BE2C (cell line): Measurements from ENCODE around the gene KIF25.

Experiments used
- DNase-seq: peaks from one replicate; pipeline ENCODE4 v3.0.0-alpha.2; 2020
- H3K27me3 ChIP-seq: fragments of 250-450 bp; sonication (Bioruptor Pico); 2 replicates; pipeline ENCODE4 v1.5.1; 2020; ENCODE audit warnings: mild to moderate bottlenecking
- H3K36me3 ChIP-seq: fragments of 250-450 bp; sonication (Bioruptor Pico); 2 replicates; pipeline ENCODE4 v1.5.1; 2020; ENCODE audit warnings: mild to moderate bottlenecking
- H3K4me1 ChIP-seq: fragments of 250-450 bp; sonication (Bioruptor Pico); 2 replicates; pipeline ENCODE4 v1.5.1; 2020
- H3K4me3 ChIP-seq: 2 replicates; pipeline ENCODE4 v1.5.1; 2011; ENCODE audit warnings: low read depth, low read length
- H3K9me3 ChIP-seq: fragments of 250-450 bp; sonication (Bioruptor Pico); 2 replicates; pipeline ENCODE4 v1.5.1; 2020
- CTCF ChIP-seq: IDR thresholded peaks from 2 replicates; pipeline ENCODE4 v1.5.1; 2012; ENCODE audit warnings: mild to moderate bottlenecking, low read depth, low read length

The KIF25 gene

GRCh38 chr6:168078175-168078942 lies 80.9 kb downstream of the KIF25 start:
- TF ChIP-seq CTCF, result no peak
- no peak overlapping the region for H3K4me3 ChIP-seq
- DNase-seq, result no peak
- H3K36me3 ChIP-seq, result no peaks in the 10 kb centered on the region
- no peaks in the 10 kb centered on the region for H3K9me3 ChIP-seq
- no peaks in the 10 kb centered on the region for H3K27me3 ChIP-seq
- H3K4me1 ChIP-seq, result no peaks in the 10 kb centered on the region

- Histone ChIP-seq H3K9me3 (no peaks in the 10 kb centered on the region), H3K36me3 (no peaks in the 10 kb centered on the region), H3K27me3 (no peaks in the 10 kb centered on the region), H3K4me1 (no peaks in the 10 kb centered on the region), H3K4me3 (no peak within 1 kb of the TSS)
- no peak for DNase-seq
- no peak for TF ChIP-seq CTCF
These were observed 81.5 kb downstream of the KIF25 start, which contains the start of gene FRMD1 for GRCh38 chr6:168078943-168079405. TSS of gene FRMD1 (minus strand) at chr6:168079212. CDS start at chr6:168079094, 118 bp downstream.

DNA sequence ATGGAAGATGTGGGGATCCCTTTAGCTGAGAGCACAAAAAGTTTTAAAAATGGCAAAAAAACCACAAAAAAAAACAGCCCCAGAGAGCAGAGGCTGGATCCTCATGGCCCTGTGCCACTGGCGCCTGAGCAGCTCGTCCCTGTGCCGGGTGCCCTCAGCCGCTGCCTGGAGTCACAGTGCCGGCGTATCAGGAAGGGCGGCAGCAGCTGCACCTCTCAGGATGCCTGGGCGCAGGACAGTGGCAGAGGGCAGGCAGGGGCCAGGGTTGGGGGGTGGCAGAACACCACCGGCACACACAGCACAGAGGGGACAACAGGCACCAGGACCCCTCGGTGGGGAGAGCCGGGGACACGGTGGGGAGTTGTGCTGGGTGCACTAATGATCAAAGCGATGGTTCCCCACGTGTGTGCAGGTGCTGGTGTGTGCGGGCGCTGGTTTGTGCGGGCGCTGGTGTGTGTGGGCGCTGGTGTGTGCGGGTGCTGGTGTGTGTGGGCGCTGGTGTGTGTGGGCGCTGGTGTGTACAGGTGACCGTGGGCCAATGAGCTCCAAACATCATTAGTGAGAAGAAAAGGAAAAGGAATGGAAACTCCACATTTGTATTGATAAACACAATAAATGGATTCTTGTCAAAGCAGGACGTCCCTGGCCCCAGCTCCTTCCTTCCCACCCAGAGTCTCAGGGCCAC lies 83.1 kb downstream of the KIF25 start:
- H3K36me3 ChIP-seq, result no peaks in the 10 kb centered on the region
- H3K4me1 ChIP-seq, result no peaks in the 10 kb centered on the region
- no peaks in the 10 kb centered on the region for H3K9me3 ChIP-seq
- no peak for TF ChIP-seq CTCF
- no peaks in the 10 kb centered on the region for H3K27me3 ChIP-seq
- no peak for DNase-seq
- H3K4me3 ChIP-seq, result no peak overlapping the region

- H3K27me3 ChIP-seq, result no peaks in the 10 kb centered on the region
- no peak overlapping the region for H3K4me3 ChIP-seq
- H3K36me3 ChIP-seq, result no peaks in the 10 kb centered on the region
- no peaks in the 10 kb centered on the region for H3K4me1 ChIP-seq
- H3K9me3 ChIP-seq, result no peaks in the 10 kb centered on the region
- DNase-seq, result no peak
- no peak for TF ChIP-seq CTCF
These were observed 84.5 kb downstream of the KIF25 start for GRCh38 chr6:168081858-168082546.

DNA sequence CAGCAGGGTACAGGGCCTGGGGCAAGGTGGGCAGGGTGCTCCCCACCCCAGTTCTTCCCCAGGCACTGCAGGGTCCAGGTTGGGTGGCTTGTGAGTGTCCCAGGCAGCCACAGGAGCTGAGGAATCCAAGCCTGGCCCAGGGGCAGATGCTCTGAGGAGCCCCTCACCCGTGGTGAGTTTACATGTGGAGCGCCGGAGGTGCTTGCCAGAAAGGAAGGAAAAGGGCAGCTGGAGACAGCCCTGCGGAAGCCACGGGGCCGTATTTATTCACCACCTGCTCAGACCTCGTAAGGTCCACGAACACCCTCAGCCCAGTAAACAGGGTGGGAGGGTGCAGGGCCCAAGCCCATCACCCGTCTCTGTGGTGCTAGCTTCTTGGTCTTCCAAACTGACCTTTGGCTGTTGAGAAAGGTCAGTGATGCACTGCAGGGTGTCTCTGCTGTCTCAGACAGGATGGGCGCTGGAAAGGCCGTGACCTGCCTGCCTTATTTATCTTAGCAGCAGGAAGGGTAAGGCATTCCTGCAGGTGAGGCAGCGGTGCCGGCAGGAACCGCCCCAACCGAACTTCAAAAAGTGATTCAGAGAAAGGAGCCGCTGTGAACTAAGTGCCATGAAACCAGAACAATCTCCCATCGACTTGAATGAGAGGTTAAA lies 85.5 kb downstream of the KIF25 start:
- H3K4me3 ChIP-seq, result no peak overlapping the region
- H3K9me3 ChIP-seq, result no peaks in the 10 kb centered on the region
- H3K27me3 ChIP-seq, result no peaks in the 10 kb centered on the region
- no peaks in the 10 kb centered on the region for H3K4me1 ChIP-seq
- no peak for DNase-seq
- no peaks in the 10 kb centered on the region for H3K36me3 ChIP-seq
- TF ChIP-seq CTCF, result no peak
